Activated CD8-positive, alpha-beta memory T cell treated with anti-CD3 and anti-CD28 coated beads, Interleukin-2, amount 10 ng/mL, durations not matched to agents 7 days and 5 days (primary cell): Measurements from ENCODE around the gene MON2. TPM values are rescaled to one million over a fixed set of nuclear protein-coding genes. Genes with fewer than 3 reads are reported as not detected.
"Not testable (repeated sequence)": the region's sequence is repeated elsewhere in the genome, so short reads cannot be mapped to it uniquely, and the experiment has no call there.

ENCODE experiments used
- ATAC-seq: fragments of 150-1000 bp; cut with Tn5 transposase; one replicate; pipeline ENCODE4 v1.10.0; 2021; ENCODE audit warnings: moderate library complexity
- CTCF ChIA-PET: fragments of 350-600 bp; sonication (Branson Sonifier 250); formaldehyde crosslinking; loops from one replicate; lab custom pipeline; 2021; ENCODE audit warnings: antibody characterized with exemption; lab: Charles Lee
- DNase-seq: peaks from one replicate; pipeline ENCODE4 v3.0.0-alpha.2; 2020
- H3K27ac Mint-ChIP-seq: one replicate; pipeline ENCODE4 v1.8.0; 2021; ENCODE audit warnings: mild to moderate bottlenecking, mixed read lengths
- H3K27me3 Mint-ChIP-seq: one replicate; pipeline ENCODE4 v1.8.0; 2021; ENCODE audit warnings: mixed read lengths
- H3K36me3 Mint-ChIP-seq: one replicate; pipeline ENCODE4 v1.8.0; 2021; ENCODE audit warnings: mild to moderate bottlenecking, mixed read lengths
- H3K4me1 Mint-ChIP-seq: one replicate; pipeline ENCODE4 v1.8.0; 2021; ENCODE audit warnings: mixed read lengths
- H3K4me3 Mint-ChIP-seq: one replicate; pipeline ENCODE4 v1.8.0; 2021; ENCODE audit warnings: mild to moderate bottlenecking, moderate library complexity, mixed read lengths
- H3K9me3 Mint-ChIP-seq: one replicate; pipeline ENCODE4 v1.8.0; 2022; ENCODE audit warnings: low read depth, mixed read lengths
- total RNA-seq, 2 experiments: library from RNA; stranded (reverse); gene quantifications; one replicate each; pipeline ENCODE4 v1.2.3, GENCODE V29; 2021

The MON2 gene
- total RNA-seq, 2 experiments from 2014 or later, result 39.3 to 53.9 TPM

GRCh38 chr12:62458626-62459025 lies 8.0 kb upstream of the MON2 start:
- Mint-ChIP-seq H3K4me1 (no peaks in the 10 kb centered on the region), H3K36me3 (peaks cover 8% of the 10 kb centered on the region), H3K27ac (no peak overlapping the region), H3K9me3 (peaks cover 11% of the 10 kb centered on the region), H3K4me3 (no peak overlapping the region), H3K27me3 (peaks cover 4% of the 10 kb centered on the region)
- DNase-seq (no peak), ATAC-seq (no peak)
- CTCF ChIA-PET, result interaction anchor here (1.0 to 1.5 kb wide), 2 partner anchors 21 to 22 kb away, joined by 3 to 6 read pairs; no protein-coding TSS in a partner anchor

- H3K36me3 Mint-ChIP-seq, result peaks cover 10% of the 10 kb centered on the region
- no peak overlapping the region for H3K27ac Mint-ChIP-seq
- no peak overlapping the region for H3K4me3 Mint-ChIP-seq
- ATAC-seq, result no peak
- no peak for DNase-seq
- CTCF ChIA-PET, result no interaction called here
- H3K9me3 Mint-ChIP-seq, result peaks cover 13% of the 10 kb centered on the region
- H3K4me1 Mint-ChIP-seq, result no peaks in the 10 kb centered on the region
- H3K27me3 Mint-ChIP-seq, result peaks cover 4% of the 10 kb centered on the region
Observed at GRCh38 chr12:62459976-62460375, 6.7 kb upstream of the MON2 start.

DNA sequence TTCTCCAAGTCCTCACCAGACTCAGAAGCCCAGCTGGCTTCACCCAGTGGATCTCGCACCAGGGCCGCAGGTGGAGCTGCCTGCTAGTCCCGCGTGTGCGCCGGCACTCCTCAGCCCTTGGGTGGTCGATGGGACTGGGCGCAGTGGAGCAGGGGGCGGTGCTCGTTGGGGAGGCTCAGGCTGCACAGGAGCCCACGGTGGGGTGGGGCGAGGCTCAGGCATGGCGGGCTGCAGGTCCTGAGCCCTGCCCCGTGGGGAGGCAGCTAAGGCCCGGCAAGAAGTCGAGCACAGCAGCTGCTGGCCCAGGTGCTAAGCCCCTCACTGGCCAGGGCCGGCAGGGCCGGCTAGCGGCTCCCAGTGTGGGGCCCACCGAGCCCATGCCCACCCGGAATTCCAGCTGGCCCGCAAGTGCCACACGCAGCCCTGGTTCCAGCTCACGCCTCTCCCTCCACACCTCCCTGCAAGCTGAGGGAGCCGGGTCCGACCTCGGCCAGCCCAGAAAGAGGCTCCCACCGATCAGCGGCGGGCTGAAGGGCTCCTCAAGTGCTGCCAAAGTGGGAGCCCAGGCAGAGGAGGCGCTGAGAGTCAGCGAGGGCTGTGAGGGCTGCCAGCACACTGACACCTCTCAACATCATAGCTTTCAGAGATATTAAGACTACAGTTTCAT lies 5.3 kb upstream of the MON2 start:
- DNase-seq, result not testable (repeated sequence)

DNA sequence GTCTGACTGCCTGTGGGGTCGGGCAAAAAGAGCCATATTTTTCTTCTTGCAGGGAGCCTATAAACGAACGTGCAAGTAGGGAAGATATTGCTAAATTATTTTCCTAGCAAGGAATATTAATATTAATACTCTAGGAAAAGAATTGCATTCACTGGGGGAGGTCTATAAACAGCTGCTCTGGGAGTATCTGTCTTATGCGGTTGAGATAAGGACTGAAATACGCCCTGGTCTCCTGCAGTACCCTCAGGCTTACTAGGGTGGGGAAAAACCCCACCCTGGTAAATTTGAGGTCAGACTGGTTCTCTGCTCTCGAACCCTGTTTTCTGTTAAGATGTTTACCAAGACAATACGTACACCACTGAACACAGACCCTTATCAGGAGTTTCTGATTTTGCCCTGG lies 3.4 kb upstream of the MON2 start:
- H3K4me1 Mint-ChIP-seq, result peaks cover 12% of the 10 kb centered on the region
- H3K27me3 Mint-ChIP-seq, ATAC-seq, CTCF ChIA-PET, H3K27ac Mint-ChIP-seq, H3K4me3 Mint-ChIP-seq, DNase-seq: not testable (repeated sequence)
- peaks cover 11% of the 10 kb centered on the region for H3K36me3 Mint-ChIP-seq
- peaks cover 10% of the 10 kb centered on the region for H3K9me3 Mint-ChIP-seq

More for the DNA sequence above, 5.3 kb upstream of the MON2 start:
- peaks cover 10% of the 10 kb centered on the region for H3K9me3 Mint-ChIP-seq
- H3K27me3 Mint-ChIP-seq, CTCF ChIA-PET, H3K27ac Mint-ChIP-seq, H3K4me1 Mint-ChIP-seq, ATAC-seq, H3K36me3 Mint-ChIP-seq, H3K4me3 Mint-ChIP-seq: not testable (repeated sequence)

- H3K36me3 Mint-ChIP-seq, result peaks cover 11% of the 10 kb centered on the region
- H3K27ac Mint-ChIP-seq, result peak overlapping the region; percentile 94
- CTCF ChIA-PET, result interaction anchor here (0.6 to 3.2 kb wide), 7 partner anchors 15 to 342 kb away, joined by 3 to 24 read pairs (median 4); no protein-coding TSS in a partner anchor
- peaks cover 21% of the 10 kb centered on the region for H3K4me1 Mint-ChIP-seq
- H3K4me3 Mint-ChIP-seq, result peak overlapping the region; percentile 89
- DNase-seq (no peak), ATAC-seq (no peak)
- H3K27me3 Mint-ChIP-seq, result no peaks in the 10 kb centered on the region
- H3K9me3 Mint-ChIP-seq, result peaks cover 10% of the 10 kb centered on the region
Observed at GRCh38 chr12:62466018-62466593, 520 bp upstream of the MON2 start.

GRCh38 chr12:62468397-62468796 lies 1.8 kb downstream of the MON2 start:
- Mint-ChIP-seq H3K4me1 (peaks cover 21% of the 10 kb centered on the region), H3K4me3 (peak overlapping the region; percentile 89), H3K27ac (no peak overlapping the region), H3K9me3 (peaks cover 4% of the 10 kb centered on the region), H3K36me3 (peaks cover 8% of the 10 kb centered on the region), H3K27me3 (no peaks in the 10 kb centered on the region)
- no peak for ATAC-seq
- CTCF ChIA-PET, result no interaction called here
- no peak for DNase-seq

- no peaks in the 10 kb centered on the region for H3K27me3 Mint-ChIP-seq
- H3K4me3 Mint-ChIP-seq, result no peak overlapping the region
- DNase-seq (no peak), ATAC-seq (no peak)
- peaks cover 6% of the 10 kb centered on the region for H3K36me3 Mint-ChIP-seq
- CTCF ChIA-PET, result no interaction called here
- no peak overlapping the region for H3K27ac Mint-ChIP-seq
- peaks cover 21% of the 10 kb centered on the region for H3K4me1 Mint-ChIP-seq
- no peaks in the 10 kb centered on the region for H3K9me3 Mint-ChIP-seq
Observed at GRCh38 chr12:62468935-62469334, 2.3 kb downstream of the MON2 start.

- ATAC-seq, result no peak
- no peak overlapping the region for H3K27ac Mint-ChIP-seq
- CTCF ChIA-PET, result no interaction called here
Observed at GRCh38 chr12:62469704-62470103, 3.1 kb downstream of the MON2 start.

GRCh38 chr12:62471734-62472133 lies 5.1 kb downstream of the MON2 start:
- H3K9me3 Mint-ChIP-seq, result no peaks in the 10 kb centered on the region
- H3K27ac Mint-ChIP-seq, result no peak overlapping the region
- no peak overlapping the region for H3K4me3 Mint-ChIP-seq
- DNase-seq, result no peak
- H3K27me3 Mint-ChIP-seq, result no peaks in the 10 kb centered on the region
- CTCF ChIA-PET, result no interaction called here
- peaks cover 18% of the 10 kb centered on the region for H3K4me1 Mint-ChIP-seq
- H3K36me3 Mint-ChIP-seq, result peaks cover 12% of the 10 kb centered on the region
- no peak for ATAC-seq

More at GRCh38 chr12:62469704-62470103, 3.1 kb downstream of the MON2 start:
- H3K4me1 Mint-ChIP-seq, result peaks cover 23% of the 10 kb centered on the region
- peaks cover 8% of the 10 kb centered on the region for H3K36me3 Mint-ChIP-seq
- no peak overlapping the region for H3K4me3 Mint-ChIP-seq
- no peak for DNase-seq
- H3K27me3 Mint-ChIP-seq, result no peaks in the 10 kb centered on the region
- no peaks in the 10 kb centered on the region for H3K9me3 Mint-ChIP-seq

GRCh38 chr12:62472472-62472871 lies 5.8 kb downstream of the MON2 start:
- Mint-ChIP-seq H3K36me3 (peaks cover 16% of the 10 kb centered on the region), H3K4me3 (no peak overlapping the region), H3K4me1 (peaks cover 17% of the 10 kb centered on the region), H3K27me3 (no peaks in the 10 kb centered on the region), H3K27ac (no peak overlapping the region), H3K9me3 (no peaks in the 10 kb centered on the region)
- CTCF ChIA-PET, result no interaction called here
- DNase-seq (no peak), ATAC-seq (no peak)

DNA sequence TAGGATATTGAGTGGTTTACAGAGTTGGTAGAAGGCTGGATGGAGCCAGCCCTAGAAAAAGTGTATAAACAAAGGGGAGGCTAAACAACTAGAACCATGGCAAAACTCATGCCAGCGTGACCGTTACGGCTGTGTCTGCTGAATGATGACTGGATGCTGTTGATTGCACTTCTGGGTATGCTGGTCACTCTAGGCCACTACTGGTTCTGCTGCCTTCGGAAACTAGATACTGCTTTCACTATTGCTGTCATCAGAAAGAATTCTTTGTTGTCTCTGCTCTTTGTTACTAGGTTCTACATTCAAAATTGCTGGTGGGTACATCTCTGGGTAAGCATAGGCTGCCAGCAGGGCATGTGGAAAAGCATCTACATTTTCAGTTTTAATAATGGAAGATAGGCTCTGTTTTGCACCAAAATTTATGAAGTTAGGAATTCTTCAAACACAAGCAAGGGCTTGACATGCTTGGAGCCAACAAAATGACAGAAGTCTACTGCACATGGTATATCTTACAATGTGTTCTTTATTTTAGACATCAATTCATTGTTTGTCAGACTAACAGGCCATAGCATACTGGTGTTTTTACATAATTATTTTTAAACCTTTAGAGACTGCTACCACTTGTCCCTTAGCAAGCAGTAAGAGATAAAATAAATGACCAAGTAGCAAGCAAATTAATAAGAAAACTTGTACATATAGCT lies 15.4 kb downstream of the MON2 start:
- CTCF ChIA-PET, result interaction anchor here (0.9 to 1.1 kb wide), 2 partner anchors 45 to 313 kb away, joined by 3 to 4 read pairs; no protein-coding TSS in a partner anchor
- H3K36me3 Mint-ChIP-seq, result peaks cover 45% of the 10 kb centered on the region

GRCh38 chr12:62482769-62483168 lies 16.1 kb downstream of the MON2 start:
- ATAC-seq, result no peak
- H3K4me1 Mint-ChIP-seq, result peaks cover 15% of the 10 kb centered on the region
- no peak overlapping the region for H3K4me3 Mint-ChIP-seq
- CTCF ChIA-PET, result interaction anchor here (0.9 to 1.1 kb wide), 2 partner anchors 46 to 312 kb away, joined by 3 to 4 read pairs; no protein-coding TSS in a partner anchor
- H3K27ac Mint-ChIP-seq, result no peak overlapping the region
- H3K36me3 Mint-ChIP-seq, result peaks cover 39% of the 10 kb centered on the region
- DNase-seq, result no peak
- H3K9me3 Mint-ChIP-seq, result no peaks in the 10 kb centered on the region
- no peaks in the 10 kb centered on the region for H3K27me3 Mint-ChIP-seq

More for the DNA sequence above, 15.4 kb downstream of the MON2 start:
- Mint-ChIP-seq H3K27ac (no peak overlapping the region), H3K4me1 (peaks cover 18% of the 10 kb centered on the region), H3K9me3 (no peaks in the 10 kb centered on the region), H3K4me3 (no peak overlapping the region), H3K27me3 (no peaks in the 10 kb centered on the region)
- no peak for ATAC-seq
- no peak for DNase-seq

- CTCF ChIA-PET, result interaction anchor here (1.1 to 1.2 kb wide), 2 partner anchors 17 to 39 kb away, joined by 3 read pairs; no protein-coding TSS in a partner anchor
- peak; percentile 9 for ATAC-seq
- Mint-ChIP-seq H3K9me3 (no peaks in the 10 kb centered on the region), H3K36me3 (peaks cover 30% of the 10 kb centered on the region), H3K27me3 (no peaks in the 10 kb centered on the region), H3K4me3 (no peak overlapping the region), H3K27ac (no peak overlapping the region), H3K4me1 (peaks cover 12% of the 10 kb centered on the region)
- DNase-seq, result no peak
Observed at GRCh38 chr12:62484233-62484632, 17.6 kb downstream of the MON2 start.
